OCI-LY7 (cell line): ENCODE measurements around the gene TRPM3.

ENCODE experiments used
- CTCF ChIP-seq: fragments of 200-600 bp; sonication (generic); conservative IDR thresholded peaks from 2 replicates; pipeline ENCODE4 v1.5.1; 2014; ENCODE audit warnings: mild to moderate bottlenecking, antibody characterized with exemption, low read length, moderate library complexity, mixed read lengths
- EZH2phosphoT487 ChIP-seq: fragments of 200-600 bp; sonication (generic); IDR thresholded peaks from 2 replicates; pipeline ENCODE4 v1.6.1; 2018; ENCODE audit warnings: low read depth, borderline replicate concordance, mild to moderate bottlenecking, mixed run types, antibody characterized with exemption, low read length, moderate library complexity, mixed read lengths

GRCh38 chr9:70485273-70485858, 636.1 kb downstream of the TRPM3 start:
- TF ChIP-seq CTCF, result no peak
- TF ChIP-seq EZH2phosphoT487, result no peak
